Activated gamma-delta T cell treated with anti-CD3 and anti-CD28 coated beads, Interleukin-2, amount 50 U/mL, for 16 hours (primary cell): ENCODE results near the gene TPM3.
"Not testable (repeated sequence)": the region's sequence is repeated elsewhere in the genome, so short reads cannot be mapped to it uniquely, and the experiment has no call there.

Experiments
- DNase-seq: peaks from one replicate; pipeline ENCODE4 v3.0.0-alpha.2; 2020; ENCODE audit warnings: low read depth

Gene TPM3

DNA sequence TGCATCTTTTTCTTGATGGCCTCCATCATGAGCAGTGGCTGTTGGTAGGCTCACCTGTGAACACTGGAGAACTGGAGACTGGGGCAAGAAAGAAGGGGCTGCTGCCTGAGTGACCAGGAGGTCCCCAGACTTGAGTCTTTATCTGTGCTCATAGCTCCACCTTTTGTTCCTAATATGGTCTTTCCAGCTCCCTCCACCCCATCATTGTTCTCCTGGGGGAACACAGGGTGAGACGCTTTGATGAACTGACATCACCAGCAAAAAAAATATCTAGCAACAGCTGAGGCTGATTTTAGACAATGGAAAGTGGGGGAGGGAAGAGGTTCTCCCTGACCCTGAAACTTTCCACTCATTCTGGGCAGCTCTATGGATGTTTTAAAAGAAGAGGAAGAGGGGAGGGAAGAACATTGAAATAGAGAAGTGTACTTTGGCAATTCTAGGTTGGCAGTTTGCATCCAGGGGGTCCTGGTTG is at the start of gene TPM3:
TSS of gene TPM3 (minus strand) at position 111 of the 472 bp plus-strand sequence. CDS start at position 29, 82 bp downstream.
- no peak for DNase-seq

DNA sequence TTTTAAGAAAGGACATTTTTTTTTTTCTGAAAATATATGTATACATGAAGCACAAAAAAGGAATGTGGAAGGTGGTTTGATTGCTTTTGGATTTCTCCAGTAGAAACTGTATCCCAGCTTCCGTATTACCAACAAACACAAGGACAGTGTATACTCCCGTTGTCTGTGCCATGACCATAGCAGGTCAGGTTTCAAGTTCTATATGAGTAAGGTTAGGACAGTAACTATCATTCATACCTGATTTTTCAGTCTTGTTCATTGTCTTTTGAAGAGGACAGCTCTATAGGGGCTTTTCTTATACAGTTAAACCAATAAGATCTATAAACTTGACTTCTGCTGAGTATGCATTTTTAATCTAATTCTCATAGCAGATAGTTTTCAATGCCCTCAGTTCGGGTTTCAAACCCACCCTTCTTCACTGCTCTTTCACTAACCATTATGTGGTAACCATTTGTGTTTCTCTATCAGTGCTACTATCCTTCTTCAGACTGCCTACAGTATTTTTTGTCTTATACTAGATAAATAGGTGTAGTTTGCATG is 48.5 kb upstream of the TPM3 start:
- no peak for DNase-seq

DNA sequence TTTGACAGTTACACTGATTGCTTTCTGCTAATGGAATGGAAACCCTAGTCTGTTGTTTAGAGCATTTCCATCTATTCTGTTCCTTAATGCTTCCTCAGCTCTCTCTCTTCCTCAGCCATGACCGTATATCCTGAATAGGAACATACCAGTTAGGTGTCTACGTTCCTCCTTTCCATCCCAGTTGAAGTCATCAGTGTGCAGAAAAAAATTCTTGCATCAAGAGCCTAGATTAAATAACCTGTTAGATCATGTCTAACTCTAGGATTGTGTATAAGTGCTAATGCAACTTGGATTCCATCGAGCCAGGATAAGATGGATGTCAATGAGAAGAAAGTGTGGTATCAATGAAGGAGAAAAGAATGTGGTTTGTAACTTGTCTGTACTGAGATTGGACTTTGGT is 47.6 kb upstream of the TPM3 start:
- DNase-seq, result no peak

DNA sequence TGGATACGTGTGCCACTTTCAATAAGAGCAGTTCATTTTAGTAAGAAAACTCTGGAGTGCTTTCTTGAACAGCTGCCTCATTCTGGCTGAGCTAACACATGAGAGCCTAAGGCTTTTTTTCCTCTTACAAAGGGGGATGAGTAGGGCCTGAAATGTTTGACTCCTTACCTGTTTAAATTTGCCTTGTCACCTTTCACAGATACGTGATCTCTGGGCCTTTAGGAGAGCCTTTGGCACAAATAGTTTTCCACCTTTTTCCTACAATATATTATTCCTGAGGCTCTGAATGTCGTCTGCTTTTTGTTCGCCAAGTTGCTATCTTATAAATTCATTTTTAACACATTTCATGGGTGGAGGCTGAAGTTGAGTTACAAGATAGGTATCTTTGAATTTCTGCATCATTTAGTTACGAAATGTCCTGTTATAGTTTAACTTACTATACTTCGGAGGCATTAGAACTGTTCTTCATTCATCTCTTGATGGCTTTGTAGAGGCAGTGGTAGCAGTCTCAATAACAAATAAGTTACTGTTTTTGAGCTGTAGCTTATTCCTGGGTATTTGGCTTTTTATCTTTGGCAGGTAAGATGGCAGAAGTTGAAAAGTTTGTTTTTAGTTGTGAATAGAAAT is 46.1 kb upstream of the TPM3 start:
- no peak for DNase-seq

DNA sequence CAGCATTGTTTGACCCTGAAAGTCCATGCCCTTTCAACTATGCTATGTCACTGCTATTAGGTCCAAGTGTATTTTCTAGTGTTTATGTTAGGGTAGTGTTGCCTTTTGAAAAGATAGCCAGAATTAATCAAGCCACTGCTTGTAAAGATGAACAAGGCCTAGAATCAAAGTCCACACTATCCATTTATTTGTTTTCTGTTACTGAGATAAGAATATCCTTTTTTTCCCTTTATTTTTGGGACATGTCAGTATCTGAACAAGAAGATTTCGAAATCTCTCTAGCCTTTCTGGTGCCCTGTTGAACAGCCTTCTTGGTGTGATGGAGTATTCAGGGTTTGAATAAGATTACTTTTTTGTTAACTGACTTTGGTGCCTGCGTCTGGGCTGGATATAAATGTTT is 45.5 kb upstream of the TPM3 start:
- DNase-seq, result no peak

DNA sequence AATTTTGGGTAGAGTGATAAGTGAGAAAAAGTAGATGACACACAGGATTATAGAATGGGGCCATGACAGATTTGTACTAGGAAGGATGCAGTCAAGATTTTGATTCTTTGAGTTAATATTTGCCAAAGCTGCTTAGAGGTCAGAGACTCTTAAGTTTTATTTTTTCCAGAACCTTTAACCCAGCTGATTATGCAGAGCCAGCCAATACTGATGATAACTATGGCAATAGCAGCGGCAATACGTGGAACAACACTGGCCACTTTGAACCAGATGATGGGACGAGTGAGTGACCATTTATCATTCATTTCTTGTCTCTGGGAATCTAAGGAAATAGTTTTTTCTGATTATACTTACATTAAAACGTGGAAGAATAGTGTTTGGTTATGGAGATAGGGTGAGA is 45.0 kb upstream of the TPM3 start:
- no peak for DNase-seq

DNA sequence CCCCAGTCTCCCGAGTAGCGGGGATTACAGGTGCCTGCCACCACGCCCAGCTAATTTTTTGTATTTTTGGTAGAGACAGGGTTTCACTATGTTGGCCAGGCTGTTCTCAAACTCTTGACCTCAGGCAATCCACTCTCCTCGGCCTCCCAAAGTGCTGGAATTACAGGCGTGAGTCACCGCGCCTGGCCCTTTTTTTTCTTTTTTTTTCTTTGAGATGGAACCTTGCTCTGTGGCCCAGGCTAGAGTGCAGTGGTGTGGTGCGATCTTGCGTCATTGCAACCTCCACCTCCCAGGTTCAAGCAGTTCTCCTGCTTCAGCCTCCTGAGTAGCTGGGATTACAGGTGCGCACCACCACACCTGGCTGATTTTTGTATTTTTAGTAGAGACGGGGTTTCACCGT is 41.2 kb upstream of the TPM3 start:
- not testable (repeated sequence) for DNase-seq

DNA sequence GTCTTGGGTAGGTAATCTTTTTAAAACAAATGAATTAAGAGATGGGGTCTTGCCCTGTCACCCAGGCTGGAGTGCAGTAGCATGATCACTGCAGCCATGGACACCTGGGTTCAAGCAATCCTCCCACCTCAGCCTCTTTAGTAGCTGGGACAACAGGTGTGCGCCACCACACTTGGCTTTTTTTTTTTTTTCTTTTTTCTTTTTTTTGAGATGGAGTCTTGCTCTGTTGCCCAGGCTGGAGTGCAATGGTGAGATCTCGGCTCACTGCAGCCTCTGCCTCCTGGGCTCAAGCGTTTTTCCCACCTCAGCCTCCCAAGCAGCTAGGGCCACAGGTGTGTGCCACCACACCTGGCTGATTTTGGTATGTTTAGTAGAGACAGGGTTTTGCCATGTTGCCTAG is 39.2 kb upstream of the TPM3 start:
- not testable (repeated sequence) for DNase-seq

DNA sequence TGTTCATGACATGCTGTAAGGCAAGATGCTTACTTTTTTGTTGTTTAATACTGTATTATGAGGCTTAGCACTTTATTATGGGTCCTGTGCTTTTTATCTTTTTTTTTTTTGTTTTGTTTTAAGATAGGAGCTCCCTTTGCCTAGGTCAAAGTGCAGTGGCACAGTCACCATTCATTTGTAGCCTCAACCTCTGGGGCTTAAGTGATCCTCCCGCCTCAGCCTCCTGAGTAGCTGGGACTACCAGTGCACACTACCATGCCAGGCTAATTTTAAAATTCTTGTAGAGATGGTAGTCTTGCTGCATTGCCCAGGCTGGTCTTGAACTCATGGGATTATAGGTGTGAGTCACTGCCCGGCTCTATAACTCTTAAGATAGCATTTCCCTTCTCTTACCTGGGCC is 33.5 kb upstream of the TPM3 start:
- DNase-seq, result no peak

DNA sequence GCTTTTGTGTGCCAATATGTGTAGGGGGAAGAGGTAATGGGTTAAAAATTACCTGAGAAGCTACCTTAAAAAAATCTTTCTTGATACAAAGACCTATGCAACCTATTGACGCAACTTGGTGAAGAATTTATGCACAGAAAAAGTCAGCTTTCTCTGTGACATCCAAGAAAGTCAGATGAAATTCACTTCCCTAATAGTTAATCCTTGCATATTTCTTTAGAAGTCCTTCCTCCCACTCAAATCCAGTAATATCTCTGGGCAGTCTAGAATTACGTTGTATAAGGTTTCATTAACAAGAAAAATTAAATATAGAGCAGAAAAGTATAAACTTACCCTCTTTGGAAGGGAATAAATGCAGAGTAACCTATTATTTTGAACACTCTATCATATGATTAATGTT is 31.7 kb upstream of the TPM3 start:
- no peak for DNase-seq

DNA sequence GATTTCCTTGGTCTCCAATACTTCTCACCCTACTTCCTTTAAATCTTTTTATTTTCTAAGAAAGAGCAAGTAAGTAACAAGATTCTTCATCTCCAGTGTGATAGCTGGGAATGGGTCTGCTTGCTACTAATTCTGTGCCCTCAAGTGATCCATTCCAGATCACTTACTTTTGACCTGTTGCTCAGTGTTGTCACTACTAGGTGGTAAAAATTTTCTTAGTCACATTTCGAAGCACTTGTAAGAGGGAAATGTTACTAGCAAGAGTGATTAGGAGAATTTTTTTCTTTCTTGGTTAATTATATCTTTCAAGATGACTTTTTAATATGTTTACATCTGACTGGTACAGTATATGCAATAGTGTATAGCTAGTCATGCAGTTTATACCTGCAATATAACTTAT is 31.0 kb upstream of the TPM3 start:
- DNase-seq, result no peak

DNA sequence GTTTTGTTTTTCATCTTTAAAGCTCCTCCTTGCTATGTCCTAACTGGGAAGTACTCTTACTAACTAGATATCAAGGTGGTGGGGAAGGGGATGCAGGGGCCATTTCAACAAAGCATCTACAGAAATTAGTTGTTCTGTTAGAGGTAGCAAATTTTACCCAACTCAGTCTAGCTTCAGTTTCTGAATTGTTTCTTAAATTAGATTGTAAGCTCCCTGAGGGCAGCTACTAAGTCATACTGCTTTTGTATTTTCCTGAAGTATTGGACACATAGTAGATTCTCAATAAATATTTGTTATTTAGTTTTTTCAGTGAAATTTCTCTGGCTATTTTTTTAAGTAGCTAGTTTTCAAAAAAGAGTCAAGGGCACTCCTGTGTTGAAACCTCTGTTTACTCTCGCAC is 30.6 kb upstream of the TPM3 start:
- no peak for DNase-seq

DNA sequence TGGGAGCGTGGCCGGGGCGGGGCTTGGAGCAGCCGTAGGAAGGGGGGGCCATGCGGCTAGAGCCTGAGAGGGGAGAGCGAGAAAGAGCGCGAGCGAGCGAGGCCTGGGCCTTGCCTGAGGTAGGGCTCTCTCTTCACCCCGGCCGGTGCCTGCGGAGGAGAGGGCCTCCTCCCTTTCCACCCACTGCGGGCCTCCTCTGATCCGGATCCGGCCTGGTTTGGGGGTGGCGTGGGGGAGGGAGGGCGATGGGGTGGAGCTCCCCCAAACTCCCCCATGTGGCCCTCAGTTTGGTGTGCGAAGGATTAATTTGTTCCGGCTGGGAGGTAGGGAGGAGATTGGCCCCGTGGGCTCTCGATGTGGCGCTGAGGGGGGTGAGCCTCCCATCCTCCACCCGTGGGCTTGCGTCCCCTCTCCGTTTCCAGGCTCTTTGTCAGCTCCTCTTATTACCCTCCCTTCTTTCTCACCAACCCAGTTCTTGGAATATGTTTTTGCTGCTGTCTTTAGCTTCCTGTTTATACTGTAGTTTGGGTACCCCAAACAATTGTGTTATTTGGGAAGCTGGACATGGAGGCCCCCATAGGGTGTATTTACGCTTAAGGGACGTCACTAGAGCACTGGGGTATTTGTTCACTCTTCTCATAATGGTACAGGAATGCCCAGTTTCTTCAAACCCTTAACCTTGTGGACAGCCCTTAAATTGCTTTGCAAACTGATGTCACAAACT is 29.5 kb upstream of the TPM3 start:
- DNase-seq, result peak; percentile 52

DNA sequence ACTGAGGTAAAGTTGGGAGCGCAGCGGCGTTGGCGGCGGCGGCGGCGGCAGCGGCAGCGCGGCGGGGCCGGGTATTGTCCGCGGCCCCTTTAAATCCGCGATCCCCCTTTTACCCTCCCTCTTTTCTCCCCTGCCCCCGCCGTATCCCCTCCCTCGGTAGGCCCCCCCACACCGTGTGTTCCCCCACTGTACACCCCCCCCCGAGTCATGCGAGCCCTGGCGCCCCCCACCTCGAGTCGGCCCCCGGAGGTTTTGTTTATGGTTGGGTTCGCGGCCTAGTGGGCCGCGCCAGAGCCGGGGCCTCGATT is 29.0 kb upstream of the TPM3 start:
- DNase-seq, result no peak

DNA sequence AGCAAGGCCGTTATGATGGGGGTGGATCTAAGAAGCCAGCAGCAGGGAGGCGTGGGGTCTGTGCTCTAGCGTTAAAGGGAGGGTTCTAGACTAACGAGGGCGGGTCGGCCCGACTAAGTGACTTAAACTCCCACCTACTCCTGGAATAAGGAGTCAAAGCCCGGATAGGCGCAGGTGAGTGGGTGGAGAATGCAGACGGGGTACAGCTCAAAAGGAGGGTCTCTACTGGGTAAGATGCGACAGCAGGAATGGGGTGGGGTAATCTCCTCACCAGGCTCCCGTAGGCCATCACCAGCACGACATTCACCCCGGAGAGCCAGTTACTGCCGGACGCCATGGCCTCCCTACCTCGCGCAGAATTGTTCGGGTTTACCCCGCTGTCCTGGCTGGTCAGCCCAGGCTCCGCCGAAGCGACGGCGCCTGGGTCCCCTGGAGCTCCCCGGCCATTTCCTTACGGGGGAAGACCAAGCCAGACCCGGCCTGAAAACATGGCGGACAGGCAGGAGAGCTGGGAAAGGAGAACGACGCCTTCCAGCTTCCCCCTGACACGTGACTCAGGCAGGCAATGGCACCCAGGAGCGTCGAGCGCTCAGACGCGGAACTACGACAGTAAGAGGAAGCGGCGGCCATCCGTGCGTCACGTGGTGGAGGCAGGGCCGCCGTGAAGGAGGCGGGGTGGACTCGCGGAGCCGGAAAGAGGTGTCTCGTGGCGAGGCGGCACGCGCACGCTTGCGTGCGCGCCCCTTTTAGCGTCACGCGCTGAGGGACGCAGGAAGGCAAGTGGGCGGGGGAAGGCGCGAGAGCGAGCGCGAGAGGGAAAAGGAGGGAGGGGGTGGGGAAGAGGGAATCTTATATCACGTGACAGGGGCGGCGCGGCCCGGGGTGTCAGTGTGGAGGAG is 28.4 kb upstream of the TPM3 start, which contains the start of gene UBAP2L:
TSS of gene UBAP2L (plus strand) at position 885 of the 899 bp plus-strand sequence. CDS start 4,169 bp downstream, outside the sequence.
- peak; percentile 99 for DNase-seq

DNA sequence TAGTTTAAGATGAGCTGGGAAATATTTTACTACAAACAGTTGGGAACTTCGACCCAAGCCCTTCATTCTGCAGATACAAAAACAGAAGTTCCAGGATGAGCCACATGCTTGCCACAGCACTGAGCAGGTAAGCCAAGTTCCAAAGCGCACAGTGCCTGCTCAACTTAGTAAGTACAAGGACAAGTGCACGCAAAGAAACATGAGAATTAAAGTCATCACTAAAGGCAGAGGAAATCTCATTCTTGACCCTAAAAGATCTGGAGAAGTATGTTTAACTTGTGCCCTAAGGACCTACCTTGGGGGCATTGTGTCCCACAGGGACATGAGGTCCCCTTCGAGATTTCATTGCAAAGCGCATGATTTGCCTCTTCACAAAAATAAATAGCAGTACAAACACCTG is 27.6 kb upstream of the TPM3 start:
- no peak for DNase-seq

DNA sequence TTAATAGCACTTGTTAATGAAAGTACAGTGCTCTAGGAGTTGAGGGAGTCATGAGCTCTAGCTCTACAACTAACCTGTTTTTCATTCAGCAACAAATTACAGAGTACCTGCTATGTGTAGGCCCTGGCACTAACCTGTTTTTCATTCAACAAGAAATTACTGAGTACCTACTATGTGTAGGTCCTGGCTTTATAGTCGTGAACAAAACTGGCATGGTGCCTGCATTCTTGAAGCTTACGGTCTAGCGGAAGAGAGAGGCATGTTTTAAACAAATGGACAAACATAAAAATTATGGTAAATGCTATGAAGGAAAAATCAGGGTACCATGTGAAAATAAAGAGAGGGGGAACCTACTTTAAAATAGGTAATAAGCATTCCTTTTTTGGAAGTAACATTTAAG is 26.6 kb upstream of the TPM3 start:
- DNase-seq, result no peak

DNA sequence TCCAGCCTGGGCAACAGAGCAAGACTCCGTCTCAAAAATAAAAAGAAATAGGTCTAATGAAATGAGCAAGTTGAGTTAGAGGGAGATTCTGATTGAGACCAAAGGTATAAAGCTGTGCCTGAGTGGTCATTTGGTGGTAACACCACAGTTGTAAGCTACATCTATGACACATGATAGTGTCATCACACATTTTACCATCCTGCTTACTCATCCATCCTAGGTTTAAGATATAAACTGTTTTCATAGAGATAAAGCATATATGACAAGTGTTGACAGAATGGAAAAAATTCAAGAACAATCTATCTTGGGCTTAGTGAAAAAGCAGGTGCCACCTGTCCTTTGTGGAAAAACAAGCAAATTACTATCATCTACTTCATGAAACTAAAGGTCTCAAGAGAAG is 21.4 kb upstream of the TPM3 start:
- DNase-seq, result no peak

DNA sequence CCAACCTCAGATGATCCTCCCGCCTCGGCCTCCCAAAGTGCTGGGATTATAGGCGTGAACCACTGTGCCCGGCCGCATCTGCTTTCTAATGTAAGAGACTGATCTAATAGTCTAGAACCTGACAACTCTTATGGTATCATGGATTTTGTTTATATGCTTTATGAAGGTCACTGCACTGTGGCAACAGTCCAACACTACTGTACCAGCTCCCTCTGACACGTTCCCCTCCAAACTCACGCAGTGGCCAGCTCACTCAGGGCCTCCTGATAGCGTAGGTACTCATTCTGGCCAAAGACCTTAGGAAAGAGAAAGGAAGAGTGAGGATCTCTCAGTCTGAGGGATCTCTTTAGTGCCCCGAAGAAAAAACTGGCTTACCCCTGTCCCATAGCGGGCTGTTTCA is 20.2 kb upstream of the TPM3 start:
- no peak for DNase-seq

DNA sequence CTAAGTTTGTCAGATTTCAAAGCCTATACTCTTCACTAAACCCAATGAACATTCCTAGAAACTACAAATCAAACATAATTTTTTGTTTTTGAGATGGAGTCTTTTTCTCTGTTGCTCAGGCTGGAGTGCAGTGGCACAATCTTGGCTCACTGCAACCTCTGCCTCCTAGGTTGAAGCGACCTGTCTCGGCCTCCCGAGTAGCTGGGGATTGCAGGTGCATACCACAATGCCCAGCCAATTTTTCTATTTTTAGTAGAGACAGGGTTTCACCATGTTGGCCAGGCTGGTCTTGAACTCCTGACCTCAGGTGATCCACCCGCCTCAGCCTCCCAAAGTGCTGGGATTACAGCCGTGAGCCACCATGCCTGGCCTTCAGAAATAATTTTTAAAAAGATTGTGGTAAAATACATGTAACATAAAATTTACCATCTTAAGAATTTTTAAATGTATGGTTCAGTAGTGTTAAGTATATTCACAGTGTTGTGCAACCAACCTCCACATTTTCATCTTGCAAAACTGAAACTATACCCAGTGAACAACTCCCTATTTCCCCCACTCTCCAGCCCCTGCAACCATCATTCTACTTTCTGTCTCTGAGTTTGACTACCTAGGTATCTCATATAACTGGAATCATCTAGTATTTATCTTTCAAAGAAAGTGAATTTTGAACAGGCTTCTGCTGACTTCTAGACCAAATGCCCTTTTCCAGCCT is 16.9 kb upstream of the TPM3 start:
- DNase-seq, result no peak

DNA sequence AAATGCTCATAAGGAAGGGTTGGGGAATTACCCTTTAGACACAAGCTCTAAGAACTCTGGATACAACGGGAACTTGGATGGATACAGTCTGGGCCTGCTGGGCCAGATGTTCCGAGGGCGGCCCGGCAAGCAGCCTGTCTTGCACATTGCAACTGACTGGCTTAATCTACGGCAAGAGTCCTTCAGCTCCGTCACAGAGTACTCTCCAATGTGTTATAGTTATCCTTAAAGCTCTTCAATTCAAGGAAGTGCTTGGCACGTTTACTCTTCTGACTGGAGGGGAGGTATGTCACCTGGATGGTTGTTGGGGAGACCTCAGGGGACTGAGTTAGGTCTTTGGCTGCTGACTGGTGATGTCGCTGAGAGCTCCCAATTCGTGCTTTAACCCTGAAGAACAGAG is 15.4 kb upstream of the TPM3 start:
- no peak for DNase-seq

DNA sequence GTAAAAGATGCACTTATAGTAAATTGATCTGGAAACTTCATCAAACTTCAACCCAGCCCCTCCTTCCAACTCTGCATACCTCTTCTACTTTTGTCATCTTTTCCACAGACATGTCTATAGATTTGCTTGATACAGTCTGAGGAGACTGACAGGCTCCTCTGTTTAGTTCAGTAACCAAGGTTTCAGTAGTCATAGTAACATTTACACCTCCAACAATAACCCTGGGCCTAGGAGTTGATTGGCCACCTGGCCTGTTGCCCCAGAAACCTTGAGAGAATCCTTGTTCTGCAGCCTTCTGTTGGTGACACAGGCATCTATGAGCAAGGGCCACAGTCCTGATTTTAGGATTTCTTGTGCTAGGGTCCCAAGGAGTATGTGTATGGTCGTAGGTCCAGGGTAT is 14.3 kb upstream of the TPM3 start, which contains the start of gene CFAP141:
TSS of gene CFAP141 (minus strand) at position 138 of the 400 bp plus-strand sequence. CDS start at position 112, 26 bp downstream.
- DNase-seq, result no peak
